ENCODE measurements around the gene RDH13.

Gene RDH13

DNA sequence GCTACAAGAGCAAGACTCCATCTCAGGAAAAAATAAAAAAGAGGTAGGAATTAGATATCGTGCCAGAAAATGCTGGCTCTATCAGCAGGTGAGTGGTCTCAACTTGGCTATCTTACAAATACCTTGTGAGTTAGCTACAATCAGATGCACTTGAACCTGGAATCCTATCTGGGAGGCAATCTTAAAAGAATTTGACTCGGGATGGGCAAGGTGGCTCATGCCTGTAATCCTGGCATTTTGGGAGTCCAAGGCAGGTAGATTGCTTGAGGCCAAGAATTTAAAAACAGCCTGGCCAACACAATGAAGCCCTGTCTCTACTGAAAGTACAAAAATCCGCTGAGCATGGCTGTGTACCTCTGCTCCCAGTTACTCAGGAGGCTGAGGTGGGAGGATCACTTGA lies 67.4 kb downstream of the RDH13 start (continued):
- TF ChIP-seq ZNF18 (tag by site-specific recombination; IDR thresholded peaks at IDR 0.05) (no peak), ZBTB6 (tag by site-specific recombination; IDR thresholded peaks at IDR 0.05) (no peak), MYNN (tag by site-specific recombination; IDR thresholded peaks at IDR 0.05; ENCODE audit: borderline replicate concordance) (no peak), MZF1 (tag by site-specific recombination; IDR thresholded peaks at IDR 0.05; ENCODE audit: borderline replicate concordance) (no peak), ZNF645 (tag by site-specific recombination; IDR thresholded peaks at IDR 0.05) (no peak), ZNF157 (tag by site-specific recombination; IDR thresholded peaks at IDR 0.05) (no peak), ZNF223 (tag by site-specific recombination; IDR thresholded peaks at IDR 0.05) (no peak)
- TF ChIP-seq, protein P1, sequence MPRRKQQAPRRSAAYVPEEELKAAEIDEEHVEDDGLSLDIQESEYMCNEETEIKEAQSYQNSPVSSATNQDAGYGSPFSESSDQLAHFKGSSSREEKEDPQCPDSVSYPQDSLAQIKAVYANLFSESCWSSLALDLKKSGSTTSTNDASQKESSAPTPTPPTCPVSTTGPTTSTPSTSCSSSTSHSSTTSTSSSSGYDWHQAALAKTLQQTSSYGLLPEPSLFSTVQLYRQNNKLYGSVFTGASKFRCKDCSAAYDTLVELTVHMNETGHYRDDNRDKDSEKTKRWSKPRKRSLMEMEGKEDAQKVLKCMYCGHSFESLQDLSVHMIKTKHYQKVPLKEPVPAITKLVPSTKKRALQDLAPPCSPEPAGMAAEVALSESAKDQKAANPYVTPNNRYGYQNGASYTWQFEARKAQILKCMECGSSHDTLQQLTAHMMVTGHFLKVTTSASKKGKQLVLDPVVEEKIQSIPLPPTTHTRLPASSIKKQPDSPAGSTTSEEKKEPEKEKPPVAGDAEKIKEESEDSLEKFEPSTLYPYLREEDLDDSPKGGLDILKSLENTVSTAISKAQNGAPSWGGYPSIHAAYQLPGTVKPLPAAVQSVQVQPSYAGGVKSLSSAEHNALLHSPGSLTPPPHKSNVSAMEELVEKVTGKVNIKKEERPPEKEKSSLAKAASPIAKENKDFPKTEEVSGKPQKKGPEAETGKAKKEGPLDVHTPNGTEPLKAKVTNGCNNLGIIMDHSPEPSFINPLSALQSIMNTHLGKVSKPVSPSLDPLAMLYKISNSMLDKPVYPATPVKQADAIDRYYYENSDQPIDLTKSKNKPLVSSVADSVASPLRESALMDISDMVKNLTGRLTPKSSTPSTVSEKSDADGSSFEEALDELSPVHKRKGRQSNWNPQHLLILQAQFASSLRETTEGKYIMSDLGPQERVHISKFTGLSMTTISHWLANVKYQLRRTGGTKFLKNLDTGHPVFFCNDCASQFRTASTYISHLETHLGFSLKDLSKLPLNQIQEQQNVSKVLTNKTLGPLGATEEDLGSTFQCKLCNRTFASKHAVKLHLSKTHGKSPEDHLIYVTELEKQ (tag by site-specific recombination; IDR thresholded peaks at IDR 0.05; ENCODE audit: borderline replicate concordance), result no peak
